SH-SY5Y (cell line): ENCODE measurements around the gene PAPLN.

Experiments used
- GATA2 ChIP-seq: IDR thresholded peaks from 2 replicates; pipeline ENCODE4 v1.6.1; 2011; ENCODE audit warnings: mild to moderate bottlenecking, low read depth, low read length
- GATA3 ChIP-seq: IDR thresholded peaks from 2 replicates; pipeline ENCODE4 v1.6.1; 2011; ENCODE audit warnings: low read depth, mild to moderate bottlenecking, low read length, moderate library complexity

DNA sequence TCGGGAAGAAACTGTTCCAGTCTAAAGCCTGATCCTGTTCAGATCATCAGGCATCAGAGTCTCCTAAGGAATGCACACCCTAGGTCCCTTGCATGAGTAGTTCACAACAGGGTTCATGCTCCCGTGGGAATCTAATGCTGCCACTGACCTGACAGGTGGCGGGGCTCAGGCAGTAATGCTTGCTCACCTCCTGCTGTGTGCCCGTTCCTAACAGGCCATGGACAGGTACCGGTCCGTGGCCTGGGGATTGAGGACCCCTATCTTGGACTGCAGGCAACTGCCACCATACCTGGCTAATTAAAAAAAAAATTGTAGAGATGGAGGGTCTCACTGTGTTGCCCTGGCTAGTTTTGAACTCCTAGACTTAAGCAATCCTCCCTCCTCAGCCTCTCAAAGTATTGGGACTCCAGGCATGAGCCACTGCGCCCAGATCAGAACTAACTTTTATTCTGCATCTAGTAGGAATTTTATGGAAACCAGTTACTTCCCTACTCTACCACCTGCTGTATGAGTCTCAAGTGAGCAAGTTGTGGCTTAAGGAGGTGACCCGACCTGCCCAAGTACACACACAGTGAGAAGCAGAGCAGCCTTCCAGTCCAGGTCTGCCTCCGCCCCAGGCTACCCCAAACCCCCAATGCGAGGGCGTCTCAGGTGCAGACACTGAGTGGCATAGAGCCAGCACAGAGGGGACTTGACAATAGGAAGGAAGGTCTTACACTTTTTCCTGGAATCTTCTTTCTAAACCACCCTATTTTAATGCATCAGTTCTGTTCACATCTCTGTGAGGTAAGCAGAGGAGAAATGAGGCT, 2.5 kb upstream of the PAPLN start:
- no peak for TF ChIP-seq GATA2
- no peak for TF ChIP-seq GATA3
